Measurements from ENCODE around the gene VTI1A.
"Not testable (repeated sequence)": the region's sequence is repeated elsewhere in the genome, so short reads cannot be mapped to it uniquely, and the experiment has no call there.

The VTI1A gene

GRCh38 chr10:112507046-112507445, 60.0 kb downstream of the VTI1A start:
- no peak for DNase-seq (ENCODE audit: low spot score)

DNA sequence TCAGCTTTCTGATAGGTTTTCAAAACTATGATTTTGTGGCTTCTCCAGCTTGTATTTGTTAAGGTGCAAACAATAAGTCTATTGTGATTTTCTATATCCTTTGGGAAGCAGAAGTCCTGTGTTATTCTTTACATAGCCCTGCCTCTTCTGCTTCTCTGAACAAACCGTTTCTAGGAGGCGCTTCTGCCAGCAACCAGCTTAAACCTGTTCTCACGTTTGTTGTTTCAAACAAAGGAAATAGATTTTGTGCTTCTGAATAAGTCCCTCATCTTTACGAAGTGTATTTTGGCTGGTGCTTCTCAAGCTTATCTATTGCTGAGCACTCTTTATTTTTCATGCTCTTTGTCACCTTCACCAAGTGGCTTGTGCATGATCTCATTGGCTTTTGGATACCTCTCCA, 61.0 kb downstream of the VTI1A start:
- DNase-seq (ENCODE audit: low spot score) = no peak

- no peak for DNase-seq (ENCODE audit: low spot score)
These were observed 62.7 kb downstream of the VTI1A start for GRCh38 chr10:112509558-112510291.

DNA sequence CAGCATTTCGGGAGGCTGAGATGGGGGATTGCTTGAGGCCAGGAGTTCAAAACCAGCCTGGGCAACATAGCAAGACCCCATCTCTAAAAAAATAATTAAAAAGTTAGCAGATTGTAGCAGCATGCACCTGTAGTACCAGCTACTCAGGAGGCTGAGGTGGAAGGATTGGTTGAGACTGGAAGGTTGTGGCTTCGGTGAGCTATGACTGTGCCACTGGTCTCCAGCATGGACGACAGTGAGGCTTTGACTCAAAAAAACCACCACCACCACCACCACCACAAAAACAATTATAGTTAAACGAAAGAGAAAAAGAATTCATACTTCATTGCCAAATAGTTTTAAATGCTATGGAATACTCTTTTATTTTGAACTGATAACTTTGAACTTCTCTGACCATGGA, 63.4 kb downstream of the VTI1A start:
- DNase-seq (ENCODE audit: low spot score) = no peak

GRCh38 chr10:112512294-112512693, 65.3 kb downstream of the VTI1A start:
- DNase-seq (ENCODE audit: low spot score) = no peak

GRCh38 chr10:112515126-112515525, 68.1 kb downstream of the VTI1A start:
- no peak for DNase-seq (ENCODE audit: low spot score)

DNA sequence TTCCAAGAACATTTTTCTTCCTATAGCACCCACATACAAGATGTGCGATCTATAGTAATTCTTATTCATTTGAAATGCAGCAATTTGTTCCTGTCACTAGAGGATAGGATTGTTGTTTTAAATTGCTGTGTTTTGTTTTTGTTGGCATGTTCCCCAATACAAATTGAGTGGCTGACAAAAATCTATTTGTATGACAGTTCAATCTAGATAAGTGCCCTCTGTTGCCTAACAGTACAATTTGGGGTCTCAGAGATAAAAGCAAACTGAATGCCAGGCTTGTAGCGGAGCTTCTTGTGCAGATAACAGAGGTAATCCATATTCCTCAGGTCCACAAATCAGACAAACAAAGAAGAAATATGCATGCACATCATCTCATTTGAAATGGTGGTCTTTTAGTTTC, 68.8 kb downstream of the VTI1A start:
- DNase-seq (ENCODE audit: low spot score) = no peak

- DNase-seq (ENCODE audit: low spot score) = no peak
These were observed 70.4 kb downstream of the VTI1A start for GRCh38 chr10:112517451-112517862.

GRCh38 chr10:112519133-112519761, 72.2 kb downstream of the VTI1A start:
- no peak for DNase-seq (ENCODE audit: low spot score)

GRCh38 chr10:112520914-112521313, 73.9 kb downstream of the VTI1A start:
- DNase-seq (ENCODE audit: low spot score) = no peak

GRCh38 chr10:112524641-112525040, 77.6 kb downstream of the VTI1A start:
- DNase-seq (ENCODE audit: low spot score) = no peak

GRCh38 chr10:112525200-112525599, 78.2 kb downstream of the VTI1A start:
- no peak for DNase-seq (ENCODE audit: low spot score)

DNA sequence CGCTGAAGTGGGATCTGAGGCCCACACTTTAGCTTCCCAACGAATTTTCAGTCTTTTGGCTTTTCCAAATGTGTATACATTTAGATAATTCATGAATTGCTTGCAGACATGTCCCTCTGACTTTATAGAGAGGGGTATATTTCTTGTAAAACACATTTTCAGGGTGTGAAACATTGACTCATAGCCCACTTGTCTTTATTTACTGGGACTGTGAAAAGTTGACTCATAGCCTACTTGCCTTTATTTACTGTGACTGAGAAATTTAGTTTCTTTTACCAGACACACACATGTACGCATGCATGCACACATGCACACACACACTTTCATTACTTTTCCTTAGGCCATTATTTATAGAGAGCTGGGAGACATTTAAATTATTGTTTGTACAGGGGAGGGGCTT, 79.1 kb downstream of the VTI1A start:
- no peak for DNase-seq (ENCODE audit: low spot score)

DNA sequence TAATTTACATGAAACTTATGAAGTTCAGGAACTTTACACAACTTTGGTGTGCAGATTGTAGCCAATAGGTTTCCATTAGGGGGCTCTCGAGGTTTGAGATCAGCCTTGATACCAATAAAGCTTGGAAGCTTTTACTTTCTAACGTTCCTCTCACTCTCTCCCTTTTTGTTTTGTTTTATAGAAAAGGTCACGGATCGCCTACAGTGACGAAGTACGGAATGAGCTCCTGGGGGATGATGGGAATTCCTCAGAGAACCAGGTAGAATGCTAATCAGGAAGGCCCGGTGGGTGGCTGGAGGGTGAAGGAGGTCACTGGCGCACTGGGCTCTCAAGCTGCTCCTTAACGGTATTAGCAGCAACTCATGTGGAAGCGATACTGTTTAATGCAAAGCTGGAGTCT, 79.9 kb downstream of the VTI1A start:
- no peak for DNase-seq (ENCODE audit: low spot score)

DNA sequence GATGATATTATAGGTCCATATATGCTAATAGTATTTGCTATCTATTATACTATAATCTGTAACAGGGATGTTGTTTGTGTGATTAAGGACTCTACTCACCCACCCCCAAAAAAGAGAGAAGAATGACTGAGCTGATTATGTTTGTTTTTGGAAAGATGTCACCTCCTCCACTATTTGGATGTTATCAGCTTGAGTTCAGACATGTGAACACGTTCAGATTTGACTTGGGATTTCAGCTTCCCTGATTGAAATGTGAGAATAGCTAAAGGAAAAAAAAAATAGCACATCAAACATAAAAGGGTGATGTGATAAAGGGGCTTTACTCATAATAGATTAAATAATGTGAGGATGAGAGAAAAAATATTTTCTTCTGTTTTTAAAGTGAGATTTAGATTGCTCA, 81.2 kb downstream of the VTI1A start:
- DNase-seq (ENCODE audit: low spot score) = no peak

DNA sequence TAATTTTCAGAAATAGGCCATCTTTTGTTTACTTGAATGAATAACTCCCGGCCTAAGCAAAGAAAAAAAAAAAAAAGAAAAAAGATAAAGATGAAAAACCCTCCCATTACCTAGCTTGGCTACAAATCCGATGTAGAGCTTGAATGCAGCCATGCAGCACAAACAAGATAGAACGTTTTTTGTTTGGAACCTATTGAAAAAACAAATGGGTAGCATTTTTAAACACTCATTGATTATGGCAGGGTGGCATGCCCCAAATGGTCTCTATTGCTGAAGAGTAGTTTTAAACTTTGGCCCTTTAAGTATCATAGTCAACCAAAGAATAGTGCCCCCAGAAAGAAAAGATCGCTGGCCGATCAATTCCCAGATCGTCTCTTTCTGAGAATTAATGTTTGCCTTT, 84.4 kb downstream of the VTI1A start:
- no peak for DNase-seq (ENCODE audit: low spot score)

DNA sequence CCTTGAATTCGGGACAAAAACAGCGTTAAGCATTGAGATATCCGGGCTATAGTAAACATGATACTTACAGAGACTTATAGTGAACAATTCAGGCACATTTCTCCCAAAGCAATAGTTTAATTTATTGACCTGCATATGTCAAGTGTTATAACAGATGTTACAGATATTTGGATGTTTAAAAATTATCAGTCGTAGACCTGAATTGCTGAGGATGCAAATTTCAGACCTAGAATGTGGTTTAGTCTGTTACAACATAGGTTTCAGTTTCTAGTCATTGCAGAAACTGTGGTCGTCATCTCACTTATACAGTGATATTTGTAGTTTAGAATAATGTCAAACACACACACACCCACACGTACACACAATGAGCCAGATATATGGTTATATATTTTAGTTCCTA, 85.2 kb downstream of the VTI1A start:
- no peak for DNase-seq (ENCODE audit: low spot score)

DNA sequence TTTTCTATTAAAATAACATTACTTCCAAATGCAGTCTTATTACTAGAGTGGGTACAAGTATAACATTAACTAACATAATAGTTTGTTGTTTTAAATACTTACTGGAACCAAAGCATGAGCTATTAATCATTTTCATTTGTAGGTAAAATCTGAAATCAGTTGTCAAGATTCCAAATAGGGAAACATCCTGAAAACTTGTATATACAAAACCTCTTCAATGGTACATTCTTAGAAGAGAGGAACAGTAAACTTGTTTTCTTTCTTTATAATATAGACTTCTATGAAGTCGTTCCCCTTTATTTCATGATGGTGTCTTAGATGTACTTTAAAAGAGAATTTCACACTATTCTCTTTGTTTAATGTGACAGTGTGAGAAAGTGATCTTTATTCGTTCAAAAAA, 85.9 kb downstream of the VTI1A start:
- no peak for DNase-seq (ENCODE audit: low spot score)

GRCh38 chr10:112533916-112534315, 86.9 kb downstream of the VTI1A start:
- DNase-seq (ENCODE audit: low spot score) = no peak

GRCh38 chr10:112535531-112535951, 88.5 kb downstream of the VTI1A start:
- DNase-seq (ENCODE audit: low spot score) = peak; percentile 18

DNA sequence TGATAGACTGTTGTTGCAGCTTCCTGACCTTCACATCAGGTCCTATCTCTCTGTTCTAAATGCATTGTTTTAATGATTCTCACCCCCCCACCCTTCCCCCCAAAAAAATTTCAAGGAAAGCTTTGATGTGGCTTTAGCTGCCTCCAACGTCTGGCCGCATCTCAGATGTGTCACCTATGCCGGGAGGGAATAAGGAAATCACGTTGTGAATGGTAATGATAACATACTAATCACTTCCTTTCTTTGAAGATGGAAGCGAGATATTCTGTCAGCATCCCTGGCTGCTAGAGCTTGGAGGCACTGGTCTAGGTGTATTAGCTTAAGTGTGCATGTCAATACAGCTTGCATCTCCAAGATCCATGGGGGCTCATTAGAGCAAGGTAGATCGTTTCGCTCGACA, 89.6 kb downstream of the VTI1A start:
- DNase-seq (ENCODE audit: low spot score) = no peak

DNA sequence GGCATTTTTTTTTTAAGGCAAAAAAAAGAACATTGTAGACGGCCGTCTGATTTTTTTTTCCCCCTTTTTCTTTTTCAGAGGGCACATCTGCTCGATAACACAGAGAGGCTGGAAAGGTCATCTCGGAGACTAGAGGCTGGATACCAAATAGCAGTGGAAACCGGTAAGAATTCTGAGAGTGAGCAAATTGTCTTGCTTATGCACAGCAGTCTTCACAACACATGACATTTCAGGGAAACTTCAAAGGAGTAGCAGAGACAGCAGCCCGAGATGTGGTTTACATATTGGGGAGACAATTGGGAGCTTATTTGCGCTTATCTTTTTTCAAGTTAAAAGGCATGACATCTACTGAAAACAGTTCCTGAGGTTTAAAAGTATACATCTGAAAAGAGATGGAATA, 91.2 kb downstream of the VTI1A start:
- no peak for DNase-seq (ENCODE audit: low spot score)

GRCh38 chr10:112539340-112539739, 92.3 kb downstream of the VTI1A start:
- DNase-seq (ENCODE audit: low spot score) = no peak

DNA sequence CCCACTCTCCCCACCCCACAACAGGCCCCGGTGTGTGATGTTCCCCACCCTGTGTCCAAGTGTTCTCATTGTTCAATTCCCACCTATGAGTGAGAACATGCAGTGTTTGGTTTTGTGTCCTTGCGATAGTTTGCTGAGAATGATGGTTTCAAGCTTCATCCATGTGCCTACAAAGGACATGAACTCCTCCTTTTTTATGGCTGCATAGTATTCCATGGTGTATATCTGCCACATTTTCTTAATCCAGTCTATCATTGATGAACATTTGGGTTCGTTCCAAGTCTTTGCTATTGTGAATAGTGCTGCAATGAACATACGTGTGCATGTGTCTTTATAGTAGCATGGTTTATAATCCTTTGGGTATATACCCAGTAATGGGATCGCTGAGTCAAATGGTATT, 95.8 kb downstream of the VTI1A start:
- DNase-seq (ENCODE audit: low spot score) = not testable (repeated sequence)

All from HuH-7 (cell line).